ENCODE results near the gene FRRS1. TPM values are rescaled to one million over a fixed set of nuclear protein-coding genes. Genes with fewer than 3 reads are reported as not detected.

FRRS1 gene
- polyA plus RNA-seq, 3 donors = 0.61 to 2.1 (median 2.1) TPM

DNA sequence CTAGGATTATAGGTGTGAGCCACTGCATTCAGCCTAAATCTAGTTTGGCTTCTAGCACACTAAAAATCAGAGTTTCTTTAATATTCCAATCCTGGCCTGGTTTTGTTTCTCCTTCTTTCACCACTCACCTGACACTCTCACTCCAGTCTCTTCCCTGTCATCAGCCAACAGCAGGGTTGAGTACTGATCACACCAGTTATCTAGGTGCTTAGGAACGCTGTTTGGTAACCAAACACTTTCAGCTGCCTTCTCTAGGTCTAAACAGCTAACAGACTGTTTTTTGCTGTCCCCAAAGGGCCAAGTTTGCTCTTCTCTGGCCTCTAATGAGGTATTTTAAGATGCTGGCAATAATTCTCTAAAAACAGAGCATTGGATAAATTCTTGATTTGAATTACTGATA lies 17.7 kb upstream of the FRRS1 start:
- no peaks in the 10 kb centered on the region for H4K20me1 ChIP-seq (ENCODE audit: insufficient read depth, low read length)
- Mint-ChIP-seq H3K4me3 (no peak overlapping the region), H3K27ac (no peak overlapping the region), H3K4me1 (peaks cover 10% of the 10 kb centered on the region), H3K27me3 (ENCODE audit: low read depth in 3 of 3) (peaks cover 16 to 30% (median 24%) of the 10 kb centered on the region in 3 donors), H3K36me3 (no peaks in the 10 kb centered on the region), H3K9me3 (no peaks in the 10 kb centered on the region)
- H3K36me3 ChIP-seq (replicated peaks in 1 of 2; ENCODE audit: control insufficient read depth in 1 of 2, insufficient read depth in 2 of 2, low read length in 2 of 2) = no peaks in the 10 kb centered on the region
- H2AFZ ChIP-seq (ENCODE audit: insufficient read depth, low read depth, low read length, poor library complexity, severe bottlenecking) = no peak overlapping the region
- H3K79me2 ChIP-seq (ENCODE audit: insufficient read depth, low read length) = no peaks in the 10 kb centered on the region
- H3K4me3 ChIP-seq (replicated peaks in 1 of 3; ENCODE audit: low read depth in 2 of 3, low read length in 3 of 3) = no peak overlapping the region
- intact Hi-C loops (cut with micrococcal nuclease) = no loop called here
- no peak overlapping the region for H3K9ac ChIP-seq (ENCODE audit: insufficient read depth, low read length, poor library complexity, severe bottlenecking)
- no CpG with 5 or more reads among the region's 1 CpG for WGBS (ENCODE audit: insufficient coverage)
- no peaks in the 10 kb centered on the region for H3K9me3 ChIP-seq (replicated peaks in 1 of 2; ENCODE audit: control insufficient read depth in 1 of 2, insufficient read depth in 1 of 2, low read length in 2 of 2)
- TF ChIP-seq, protein P1, sequence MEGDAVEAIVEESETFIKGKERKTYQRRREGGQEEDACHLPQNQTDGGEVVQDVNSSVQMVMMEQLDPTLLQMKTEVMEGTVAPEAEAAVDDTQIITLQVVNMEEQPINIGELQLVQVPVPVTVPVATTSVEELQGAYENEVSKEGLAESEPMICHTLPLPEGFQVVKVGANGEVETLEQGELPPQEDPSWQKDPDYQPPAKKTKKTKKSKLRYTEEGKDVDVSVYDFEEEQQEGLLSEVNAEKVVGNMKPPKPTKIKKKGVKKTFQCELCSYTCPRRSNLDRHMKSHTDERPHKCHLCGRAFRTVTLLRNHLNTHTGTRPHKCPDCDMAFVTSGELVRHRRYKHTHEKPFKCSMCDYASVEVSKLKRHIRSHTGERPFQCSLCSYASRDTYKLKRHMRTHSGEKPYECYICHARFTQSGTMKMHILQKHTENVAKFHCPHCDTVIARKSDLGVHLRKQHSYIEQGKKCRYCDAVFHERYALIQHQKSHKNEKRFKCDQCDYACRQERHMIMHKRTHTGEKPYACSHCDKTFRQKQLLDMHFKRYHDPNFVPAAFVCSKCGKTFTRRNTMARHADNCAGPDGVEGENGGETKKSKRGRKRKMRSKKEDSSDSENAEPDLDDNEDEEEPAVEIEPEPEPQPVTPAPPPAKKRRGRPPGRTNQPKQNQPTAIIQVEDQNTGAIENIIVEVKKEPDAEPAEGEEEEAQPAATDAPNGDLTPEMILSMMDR (IDR thresholded peaks at IDR 0.05) = no peak
- no peaks in the 10 kb centered on the region for H3K4me1 ChIP-seq (ENCODE audit: control insufficient read depth in 1 of 2, insufficient read depth in 2 of 2, low read length in 2 of 2)
- H3K27me3 ChIP-seq (ENCODE audit: control insufficient read depth in 2 of 2, insufficient read depth in 2 of 2, low read length in 2 of 2) = peaks cover under 1 to 11% of the 10 kb centered on the region in 2 donors
- DNase-seq = no peak
- H3K27ac ChIP-seq (ENCODE audit: low read depth in 1 of 2, low read length in 2 of 2) = no peak overlapping the region
- no peak overlapping the region for H3K4me2 ChIP-seq (replicated peaks; ENCODE audit: extremely low read depth, low read length, poor library complexity, severe bottlenecking)

DNA sequence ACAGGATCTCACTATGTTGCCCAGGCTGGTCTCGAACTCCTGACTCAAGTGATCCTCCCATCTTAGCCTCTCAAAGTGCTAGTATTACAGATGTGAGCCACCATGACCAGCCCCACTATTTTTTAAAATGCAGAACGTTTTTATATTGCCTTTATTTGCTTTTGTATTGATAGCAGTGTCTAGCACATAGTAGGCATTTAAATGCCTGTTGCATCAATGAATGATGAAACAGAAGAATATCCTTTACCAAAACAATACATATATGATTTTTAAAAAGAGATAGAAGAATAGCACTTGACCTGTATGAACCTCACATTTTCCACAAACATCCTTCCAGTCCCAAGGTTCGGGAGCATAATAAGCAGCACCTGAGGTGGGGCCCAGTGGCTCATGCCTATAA lies 16.5 kb upstream of the FRRS1 start:
- H3K4me1 ChIP-seq (ENCODE audit: control insufficient read depth in 1 of 2, insufficient read depth in 2 of 2, low read length in 2 of 2) = no peaks in the 10 kb centered on the region
- no peaks in the 10 kb centered on the region for H3K9me3 ChIP-seq (replicated peaks in 1 of 2; ENCODE audit: control insufficient read depth in 1 of 2, insufficient read depth in 1 of 2, low read length in 2 of 2)
- TF ChIP-seq, protein P1 (IDR thresholded peaks at IDR 0.05) = no peak
- no peak overlapping the region for H3K4me3 Mint-ChIP-seq
- H3K36me3 Mint-ChIP-seq = no peaks in the 10 kb centered on the region
- intact Hi-C loops (cut with micrococcal nuclease) = no loop called here
- H3K4me2 ChIP-seq (replicated peaks; ENCODE audit: extremely low read depth, low read length, poor library complexity, severe bottlenecking) = no peak overlapping the region
- H3K27me3 ChIP-seq (ENCODE audit: control insufficient read depth in 2 of 2, insufficient read depth in 2 of 2, low read length in 2 of 2) = peaks cover 3 to 8% of the 10 kb centered on the region in 2 donors
- no peak overlapping the region for H3K27ac Mint-ChIP-seq
- no peak overlapping the region for H3K27ac ChIP-seq (ENCODE audit: low read depth in 1 of 2, low read length in 2 of 2)
- peaks cover 10% of the 10 kb centered on the region for H3K4me1 Mint-ChIP-seq
- peaks cover 14 to 31% (median 24%) of the 10 kb centered on the region in 3 donors for H3K27me3 Mint-ChIP-seq (ENCODE audit: low read depth in 3 of 3)
- no peak for DNase-seq
- no peak overlapping the region for H2AFZ ChIP-seq (ENCODE audit: insufficient read depth, low read depth, low read length, poor library complexity, severe bottlenecking)
- H3K79me2 ChIP-seq (ENCODE audit: insufficient read depth, low read length) = no peaks in the 10 kb centered on the region
- WGBS (ENCODE audit: insufficient coverage) = no CpG with 5 or more reads among the region's 3 CpGs
- no peak overlapping the region for H3K9ac ChIP-seq (ENCODE audit: insufficient read depth, low read length, poor library complexity, severe bottlenecking)
- H3K4me3 ChIP-seq (replicated peaks in 1 of 3; ENCODE audit: low read depth in 2 of 3, low read length in 3 of 3) = no peak overlapping the region
- no peaks in the 10 kb centered on the region for H3K36me3 ChIP-seq (replicated peaks in 1 of 2; ENCODE audit: control insufficient read depth in 1 of 2, insufficient read depth in 2 of 2, low read length in 2 of 2)
- H3K9me3 Mint-ChIP-seq = no peaks in the 10 kb centered on the region
- H4K20me1 ChIP-seq (ENCODE audit: insufficient read depth, low read length) = no peaks in the 10 kb centered on the region
